ENCODE results near the gene IRX5.

The IRX5 gene

DNA sequence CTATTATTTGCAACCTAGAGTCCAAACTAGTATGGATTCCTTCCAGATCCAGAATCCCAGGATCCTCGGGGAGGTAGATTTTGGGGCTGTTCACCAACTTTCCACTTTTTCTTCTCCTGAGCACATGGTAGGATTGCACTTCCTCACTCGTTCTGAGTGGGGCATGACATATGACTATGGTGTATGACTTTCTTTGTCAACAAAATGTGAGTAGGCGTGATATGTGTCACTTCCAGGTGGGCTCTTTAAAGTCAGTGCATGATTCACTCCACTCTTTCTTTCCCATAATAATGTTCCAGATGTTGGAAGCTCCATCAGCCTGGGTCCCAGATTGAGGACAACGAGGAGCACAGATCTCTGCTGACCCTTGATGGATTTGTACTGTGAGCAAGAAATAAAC lies 21.5 kb downstream of the IRX5 start:
- DNase-seq, result no peak

DNA sequence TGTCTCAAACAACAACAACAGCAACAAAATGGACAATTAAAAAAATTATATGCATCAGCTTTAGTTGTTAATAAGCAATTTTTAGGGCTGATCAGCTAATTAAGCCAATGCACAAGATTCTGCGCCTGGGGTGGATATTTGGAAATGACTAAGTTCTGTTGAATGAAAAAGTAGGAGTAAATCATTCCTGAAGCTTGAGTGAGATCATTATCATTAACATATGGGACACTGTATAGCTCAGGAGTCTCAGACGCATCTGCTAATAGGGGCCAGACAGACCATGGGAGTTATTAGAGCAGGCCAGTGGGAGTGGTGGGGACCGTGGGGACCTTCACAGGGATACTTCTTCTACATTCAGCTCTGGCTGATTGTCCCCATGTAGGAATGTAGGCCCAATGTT lies 22.8 kb downstream of the IRX5 start:
- no peak for DNase-seq

DNA sequence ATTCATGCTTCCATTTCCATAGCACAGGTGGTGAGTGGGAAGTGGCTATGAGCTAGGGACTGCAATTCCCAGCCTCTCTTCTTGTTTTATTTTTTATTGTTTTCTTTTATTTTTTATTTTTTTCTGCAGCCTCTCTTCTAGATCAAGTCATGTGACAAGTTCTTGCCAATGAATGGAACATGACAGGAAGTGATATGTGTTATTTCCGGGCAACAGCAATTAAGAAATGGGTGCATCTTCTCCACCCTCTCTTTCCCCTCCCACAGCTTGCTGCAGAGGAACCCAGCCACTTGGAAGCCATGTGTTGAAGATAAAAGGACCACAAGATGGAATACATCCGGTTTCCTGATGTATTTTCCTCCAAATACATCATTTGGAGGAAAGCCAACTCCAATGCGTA lies 23.6 kb downstream of the IRX5 start:
- DNase-seq, result no peak

DNA sequence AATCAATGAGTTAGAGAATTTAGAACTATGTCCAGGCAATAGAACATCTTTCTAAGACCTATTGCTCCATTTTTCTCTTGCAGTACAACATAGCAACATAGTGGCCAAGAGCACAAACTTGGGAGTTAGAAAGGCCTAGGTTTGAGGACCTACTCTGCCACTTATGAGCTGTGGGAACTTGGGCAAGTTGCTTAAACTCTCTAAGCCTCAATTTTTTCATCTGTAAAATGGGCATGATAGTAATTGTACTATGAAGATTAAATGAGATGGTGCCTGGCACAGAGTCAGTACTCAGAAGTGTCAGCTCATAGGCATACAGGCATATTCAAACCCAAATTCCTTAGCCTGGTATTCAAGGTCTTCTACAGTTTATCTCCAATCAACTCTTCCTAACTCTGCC lies 25.1 kb downstream of the IRX5 start:
- no peak for DNase-seq

DNA sequence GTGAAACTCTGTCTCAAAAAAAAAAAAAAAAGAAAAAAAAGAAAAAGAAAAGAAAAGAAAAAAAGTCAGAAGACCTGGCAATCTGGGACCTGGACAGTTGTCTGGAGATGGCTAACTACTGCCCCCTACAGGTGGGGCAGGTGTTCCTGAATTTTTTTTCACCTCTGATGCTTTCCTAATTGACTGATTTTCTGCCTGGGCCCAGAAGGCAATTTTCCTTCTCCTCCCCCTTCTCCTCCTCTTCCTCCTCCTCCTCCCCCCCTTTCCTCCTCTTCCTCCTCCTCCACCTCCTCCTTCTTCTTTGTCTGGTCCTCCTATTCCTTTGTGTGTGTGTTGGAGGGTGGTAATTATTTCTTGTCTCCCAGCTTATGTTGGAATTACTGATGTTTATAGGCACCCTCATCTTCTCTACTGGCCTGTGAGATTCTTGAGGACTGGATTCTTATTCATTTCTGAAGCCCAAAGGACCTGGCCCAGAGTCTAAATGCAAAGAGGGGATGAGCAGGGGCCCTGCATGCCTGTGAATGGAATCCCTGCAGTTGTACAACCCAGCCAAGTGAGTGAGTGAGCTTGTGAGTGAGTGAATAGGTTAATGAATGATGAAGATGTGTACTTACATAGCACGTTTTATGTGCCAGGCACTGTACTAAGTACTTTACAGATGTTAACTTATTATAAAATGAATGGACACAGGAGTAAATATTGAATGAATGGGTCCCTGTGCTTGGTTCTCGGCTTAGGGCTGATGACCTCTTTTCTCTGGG lies 26.9 kb downstream of the IRX5 start:
- no peak for DNase-seq

DNA sequence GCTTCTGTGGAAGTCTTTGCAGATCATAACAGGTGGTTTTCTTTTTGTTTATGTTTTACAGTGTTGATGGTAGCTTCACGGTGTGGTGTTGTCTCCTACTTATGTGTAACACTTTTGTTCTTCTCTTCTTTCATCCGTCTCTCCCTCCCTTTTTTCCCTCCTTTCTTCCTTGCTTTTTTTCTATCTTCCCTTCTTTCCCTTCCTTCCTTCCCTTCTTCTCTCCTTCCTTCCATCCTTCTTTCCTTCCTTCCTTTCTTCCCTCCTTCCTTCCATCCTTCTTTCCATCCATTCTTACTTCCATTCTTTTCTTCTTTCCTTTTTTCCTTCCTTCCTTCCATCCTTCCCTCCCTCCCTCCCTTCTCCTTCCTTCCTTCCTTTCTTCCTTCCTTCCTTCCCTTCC lies 31.4 kb downstream of the IRX5 start:
- no peak for DNase-seq

DNA sequence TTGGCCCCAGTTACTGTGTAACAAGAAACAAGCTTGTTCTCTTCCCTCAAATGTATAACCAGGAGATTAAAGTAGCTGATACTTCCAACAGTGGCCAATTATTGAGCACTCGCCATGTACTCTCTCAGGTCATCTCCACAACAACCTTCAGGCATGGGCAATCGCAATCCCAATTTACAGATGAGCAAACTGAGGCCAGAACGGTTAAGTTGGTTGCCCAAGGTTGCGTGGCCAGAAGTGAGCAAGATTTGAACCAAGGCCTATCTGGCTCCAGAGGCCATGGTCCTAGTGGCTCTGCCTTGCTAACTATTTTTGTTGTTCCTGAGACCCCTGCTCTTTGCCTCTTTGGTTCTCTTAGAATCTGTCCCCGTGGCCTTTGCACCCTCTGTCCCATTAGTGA lies 33.6 kb downstream of the IRX5 start:
- no peak for DNase-seq

DNA sequence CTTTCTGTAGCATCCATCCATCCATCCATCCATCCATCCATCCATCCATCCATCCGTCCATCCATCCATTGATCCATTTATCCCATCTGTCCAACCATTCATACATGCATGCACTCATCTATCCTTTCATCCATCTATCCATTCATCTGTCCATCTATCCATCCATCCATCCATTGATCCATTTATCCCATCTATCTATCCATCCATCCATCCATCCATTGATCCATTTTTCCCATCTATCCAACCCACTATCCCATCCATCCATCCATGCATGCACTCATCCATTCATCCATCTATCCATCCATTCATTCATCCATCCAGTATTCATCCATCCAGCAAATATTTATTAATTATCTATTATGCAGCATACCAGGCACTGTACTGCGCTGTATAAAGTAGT lies 34.8 kb downstream of the IRX5 start:
- no peak for DNase-seq

DNA sequence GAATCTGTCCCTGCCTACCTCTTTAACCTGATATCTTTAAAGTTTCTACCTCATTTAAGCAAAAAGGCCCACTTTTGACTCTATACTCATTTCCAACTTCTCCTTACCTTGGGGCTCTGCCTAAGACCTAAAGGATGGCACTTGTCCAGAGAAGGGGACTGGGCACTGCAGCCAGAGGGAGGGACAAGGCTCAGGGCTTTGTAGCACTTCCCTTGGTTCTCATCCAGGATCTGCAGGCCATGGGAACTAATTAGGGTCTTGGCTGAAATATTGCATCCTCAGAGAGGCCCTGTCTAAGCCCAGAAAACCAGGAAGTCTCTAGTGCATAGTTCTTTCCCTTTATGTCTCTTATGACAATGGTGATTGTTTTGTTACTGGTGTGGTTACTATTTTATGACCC lies 37.3 kb downstream of the IRX5 start:
- no peak for DNase-seq

DNA sequence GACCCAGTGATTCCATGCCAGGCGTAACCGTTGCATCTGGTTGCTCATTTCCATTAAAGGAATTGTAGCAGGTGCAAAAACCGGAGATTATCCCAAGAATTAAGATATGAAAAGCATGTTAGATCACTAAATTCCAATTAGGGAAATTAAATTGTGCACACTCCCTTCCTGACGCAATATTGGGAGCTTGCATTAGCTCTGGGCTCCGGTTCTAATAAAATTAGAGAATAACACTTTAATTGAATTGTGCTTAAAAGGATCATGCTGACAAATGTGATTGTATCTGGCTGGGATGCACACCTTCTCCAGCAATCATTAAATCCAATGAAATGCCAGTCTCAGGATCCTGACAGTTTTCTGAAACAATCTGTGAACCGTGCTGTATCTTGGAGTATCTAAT lies 38.1 kb downstream of the IRX5 start:
- no peak for DNase-seq

DNA sequence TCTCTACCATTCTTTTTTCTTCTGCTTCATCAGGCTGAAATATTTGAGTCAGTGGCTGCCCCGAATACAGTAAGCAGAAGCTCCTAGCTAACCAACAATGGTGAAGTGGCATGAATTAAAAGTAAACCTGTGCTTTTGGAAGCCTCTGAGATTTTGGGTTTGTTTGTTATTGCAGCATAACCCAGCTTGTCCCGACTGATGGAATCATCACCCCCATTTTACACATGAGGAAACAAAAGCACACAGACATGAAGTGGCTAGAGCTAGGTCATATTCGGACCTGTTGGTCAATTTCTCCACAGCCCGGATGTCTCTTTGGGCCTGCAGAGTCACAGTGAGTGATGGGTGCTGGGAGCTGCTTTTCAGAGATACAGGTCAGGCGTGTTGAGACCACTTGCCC lies 39.4 kb downstream of the IRX5 start:
- no peak for DNase-seq

DNA sequence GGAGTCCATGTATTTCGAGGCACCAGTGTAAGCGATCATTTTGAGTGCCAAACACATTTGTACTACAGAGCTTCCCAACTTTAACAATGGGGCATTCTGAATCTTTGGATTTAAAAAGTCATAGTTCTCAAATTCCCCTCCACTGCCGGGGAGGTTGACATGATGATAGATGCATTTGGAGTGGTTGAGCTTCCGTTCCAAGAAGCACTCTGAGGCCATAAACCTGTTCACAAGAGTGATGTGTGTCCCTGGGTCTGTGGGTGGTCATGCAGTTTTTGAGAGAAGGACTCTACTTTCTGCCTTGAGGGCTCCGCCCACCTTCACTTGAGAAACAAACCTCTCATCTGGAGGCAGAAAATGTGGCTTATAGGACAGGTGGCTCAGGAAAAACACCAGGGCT lies 43.7 kb downstream of the IRX5 start:
- no peak for DNase-seq

DNA sequence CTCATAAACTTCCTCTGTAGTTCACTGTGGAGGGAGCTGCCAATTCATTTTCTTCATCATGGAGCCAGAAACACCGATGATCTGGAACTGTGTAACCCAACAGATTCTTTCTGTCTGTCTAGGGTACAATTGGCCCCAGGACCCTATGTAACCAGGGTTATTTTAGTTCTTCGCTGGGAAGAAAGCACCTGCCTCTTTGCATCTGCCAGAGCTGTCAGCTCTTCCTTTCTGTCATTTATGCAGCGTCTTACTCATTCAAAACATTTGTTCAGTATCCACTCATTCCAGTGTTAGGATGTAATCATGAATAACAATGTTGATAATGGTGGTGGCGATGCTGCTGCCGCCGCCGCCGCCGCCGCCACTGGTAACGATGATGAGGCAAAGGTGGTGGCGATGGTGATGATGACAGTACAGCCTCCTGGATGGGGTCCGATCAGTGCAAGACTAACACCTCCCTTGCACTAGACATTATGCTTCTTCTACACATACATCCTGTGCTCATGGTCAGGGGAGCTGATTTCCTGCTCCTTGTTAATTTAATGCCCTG lies 46.1 kb downstream of the IRX5 start:
- DNase-seq, result no peak

DNA sequence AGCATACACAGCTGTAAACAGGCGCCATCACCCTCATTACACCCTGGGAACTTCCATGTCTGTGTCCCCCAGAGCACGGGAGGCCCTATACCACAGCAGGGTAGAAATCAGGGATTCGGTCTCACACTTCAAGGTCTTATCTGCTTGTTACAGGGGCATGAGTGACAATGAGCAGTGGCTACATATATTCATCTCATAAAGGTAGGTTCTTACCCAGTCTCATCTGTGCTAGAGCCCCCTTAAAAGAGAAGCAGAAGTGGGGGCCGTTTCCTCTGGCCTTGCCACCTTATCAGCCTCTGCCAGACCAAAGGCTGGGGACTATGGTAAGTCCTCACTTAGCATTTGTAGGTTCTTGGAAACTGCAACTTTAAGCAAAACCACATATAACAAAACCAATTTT lies 46.5 kb downstream of the IRX5 start:
- no peak for DNase-seq

DNA sequence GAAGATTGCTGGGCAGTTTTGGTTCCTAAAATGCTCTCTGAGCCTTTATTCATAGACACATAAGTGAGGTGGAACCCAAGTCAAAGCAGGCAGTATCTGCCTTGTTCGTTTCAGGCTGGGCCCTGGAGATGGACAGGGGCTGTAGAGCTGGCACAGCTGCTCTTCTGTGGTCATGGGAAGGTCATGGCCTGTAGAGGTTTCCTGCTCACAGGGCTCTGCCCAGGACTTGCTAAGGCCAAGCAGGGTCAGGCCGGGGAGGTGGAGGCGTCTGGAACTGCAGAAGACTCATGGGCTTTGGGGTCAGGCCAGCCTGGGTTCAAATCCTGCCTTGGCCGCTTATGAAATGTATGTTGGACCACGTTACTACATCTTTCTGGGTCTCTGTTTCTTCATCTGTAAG lies 50.2 kb downstream of the IRX5 start:
- DNase-seq, result no peak

All from midbrain (tissue), 1 donor.